CD14-positive monocyte (primary cell): Measurements from ENCODE around the gene TMED1. TPM values are rescaled to one million over a fixed set of nuclear protein-coding genes. Genes with fewer than 3 reads are reported as not detected.

Experiments
- DNase-seq, 3 donors: peaks; one replicate each; pipeline ENCODE4 v3.0.0-alpha.2; 2011 to 2022
- H2AFZ ChIP-seq: 2 replicates; pipeline ENCODE4 v1.6.0; 2012; ENCODE audit warnings: mild to moderate bottlenecking, low read depth, low read length, inconsistent platforms; ENCODE audit not compliant: insufficient read depth, poor library complexity, severe bottlenecking
- H3K27ac ChIP-seq, 2 donors: 1 replicate in 1 of 2; 2 replicates in 1 of 2; pipeline ENCODE4 v1.5.1; 2012 to 2013; ENCODE audit warnings: low read length in 2 of 2, control low read depth in 1 of 2, inconsistent platforms in 1 of 2, low read depth in 1 of 2, mild to moderate bottlenecking in 1 of 2
- H3K27me3 ChIP-seq, 2 donors: one replicate each; pipeline versions ENCODE4 v1.6.0 to v1.6.1; 2011 to 2013; ENCODE audit warnings: low read length in 2 of 2; ENCODE audit not compliant: control insufficient read depth in 2 of 2, insufficient read depth in 2 of 2
- H3K36me3 ChIP-seq, 2 donors: replicated peaks in 1 of 2; 1 replicate in 1 of 2; 2 replicates in 1 of 2; pipeline versions ENCODE4 v1.5.1 to v1.6.1; 2012 to 2013; ENCODE audit warnings: low read length in 2 of 2, control low read depth in 1 of 2, inconsistent platforms in 1 of 2, mild to moderate bottlenecking in 1 of 2; ENCODE audit not compliant: insufficient read depth in 2 of 2, control insufficient read depth in 1 of 2
- H3K4me1 ChIP-seq, 2 donors: 1 replicate in 1 of 2; 2 replicates in 1 of 2; pipeline versions ENCODE4 v1.5.1 to v1.6.1; 2012 to 2013; ENCODE audit warnings: low read length in 2 of 2, control low read depth in 1 of 2, inconsistent platforms in 1 of 2, mild to moderate bottlenecking in 1 of 2, moderate library complexity in 1 of 2; ENCODE audit not compliant: insufficient read depth in 2 of 2, control insufficient read depth in 1 of 2
- H3K4me2 ChIP-seq: replicated peaks from 2 replicates; pipeline ENCODE3; 2012; ENCODE audit warnings: low read length, moderate library complexity, mild to moderate bottlenecking; ENCODE audit not compliant: poor library complexity, severe bottlenecking; ENCODE audit errors: extremely low read depth
- H3K4me3 ChIP-seq, 3 experiments: fragments of 200-600 bp in 1 of 3; sonication (generic) in 1 of 3; replicated peaks in 1 of 3; 1 replicate in 2 of 3; 2 replicates in 1 of 3; pipeline ENCODE4 v1.5.1; 2011 to 2013; ENCODE audit warnings: low read length in 3 of 3, mild to moderate bottlenecking in 3 of 3, control low read depth in 2 of 3, low read depth in 2 of 3, inconsistent platforms in 1 of 3, moderate library complexity in 1 of 3
- H3K79me2 ChIP-seq: 2 replicates; pipeline ENCODE4 v1.6.0; 2012; ENCODE audit warnings: mild to moderate bottlenecking, control low read depth, inconsistent platforms, low read length, moderate library complexity; ENCODE audit not compliant: insufficient read depth
- H3K9ac ChIP-seq: 2 replicates; pipeline ENCODE4 v1.6.0; 2017; ENCODE audit warnings: low read length, mild to moderate bottlenecking; ENCODE audit not compliant: insufficient read depth, poor library complexity, severe bottlenecking
- H3K9me3 ChIP-seq, 2 donors: replicated peaks in 1 of 2; 1 replicate in 1 of 2; 2 replicates in 1 of 2; pipeline versions ENCODE4 v1.5.1 to v1.6.1; 2012 to 2013; ENCODE audit warnings: low read length in 2 of 2, control low read depth in 1 of 2; ENCODE audit not compliant: control insufficient read depth in 1 of 2, insufficient read depth in 1 of 2
- H4K20me1 ChIP-seq: 2 replicates; pipeline ENCODE4 v1.6.0; 2012; ENCODE audit warnings: mild to moderate bottlenecking, low read length, control low read depth, moderate library complexity; ENCODE audit not compliant: insufficient read depth
- H3K27ac Mint-ChIP-seq, 7 donors: one replicate each; pipeline ENCODE4 v1.8.0; 2020; ENCODE audit warnings: mild to moderate bottlenecking in 7 of 7, mixed read lengths in 7 of 7, moderate library complexity in 6 of 7, inconsistent platforms in 2 of 7
- H3K27me3 Mint-ChIP-seq, 3 donors: one replicate each; pipeline ENCODE4 v1.8.0; 2021 to 2022; ENCODE audit warnings: low read depth in 3 of 3, mild to moderate bottlenecking in 3 of 3, mixed read lengths in 3 of 3, moderate library complexity in 3 of 3, inconsistent platforms in 1 of 3
- H3K36me3 Mint-ChIP-seq, 2 donors: one replicate each; pipeline ENCODE4 v1.8.0; 2020; ENCODE audit warnings: mixed read lengths in 2 of 2, inconsistent platforms in 1 of 2, mild to moderate bottlenecking in 1 of 2
- H3K4me1 Mint-ChIP-seq: one replicate; pipeline ENCODE4 v1.8.0; 2020; ENCODE audit warnings: mild to moderate bottlenecking, mixed read lengths
- H3K4me3 Mint-ChIP-seq, 2 donors: one replicate each; pipeline ENCODE4 v1.8.0; 2020; ENCODE audit warnings: mild to moderate bottlenecking in 2 of 2, mixed read lengths in 2 of 2, moderate library complexity in 1 of 2
- H3K9me3 Mint-ChIP-seq, 7 donors: one replicate each; pipeline ENCODE4 v1.8.0; 2020 to 2022; ENCODE audit warnings: mixed read lengths in 7 of 7, mild to moderate bottlenecking in 6 of 7, moderate library complexity in 6 of 7, inconsistent platforms in 2 of 7
- CTCF ChIP-seq: fragments of 200-600 bp; IDR thresholded peaks from one replicate; pipeline ENCODE4 v1.8.0; 2022; ENCODE audit warnings: antibody characterized with exemption, mild to moderate bottlenecking
- WGBS: methylation state at CpG from one replicate; pipeline ENCODE4 v1.1.5; 2013; ENCODE audit warnings: missing lambda C conversion rate; ENCODE audit not compliant: insufficient coverage; 5-methylcytosine and 5-hydroxymethylcytosine counted together
- intact Hi-C, 2 donors: fragments of 100-400 bp; cut with micrococcal nuclease; formaldehyde crosslinking; loops; one replicate each; pipeline versions ENCODE4 v1.15.0 to v1.15.1; 2023
- polyA plus RNA-seq, 3 donors: library from polyadenylated mRNA; depleted of rRNA in 1 of 3; unstranded in 2 of 3; stranded (reverse) in 1 of 3; fragments of 300-500 nt in 2 of 3; fragments of >200 nt in 1 of 3; fragmentation: Illumina TruSeq in 2 of 3; gene quantifications; 1 replicate in 2 of 3; 2 replicates in 1 of 3; pipeline ENCODE4 v1.2.3, GENCODE V29; 2012 to 2021

Gene TMED1
- polyA plus RNA-seq, 3 donors = 23.2 to 56.7 (median 51.3) TPM

GRCh38 chr19:10864538-10864899 lies 28.5 kb upstream of the TMED1 start:
- H3K4me1 Mint-ChIP-seq = peaks cover 53% of the 10 kb centered on the region
- H3K4me3 Mint-ChIP-seq = no peak overlapping the region
- Histone ChIP-seq H3K9me3 (no peaks in the 10 kb centered on the region), H3K4me2 (no peak overlapping the region), H4K20me1 (peaks cover 17% of the 10 kb centered on the region), H2AFZ (no peak overlapping the region), H3K36me3 (peaks cover 26 to 28% of the 10 kb centered on the region in 2 donors), H3K27me3 (no peaks in the 10 kb centered on the region), H3K4me3 (no peak overlapping the region), H3K27ac (peak overlapping the region; percentile 15 to 79), H3K9ac (no peak overlapping the region), H3K4me1 (peaks cover 43 to 81% of the 10 kb centered on the region in 2 donors), H3K79me2 (peaks cover 16% of the 10 kb centered on the region)
- WGBS = 33% methylated on average over 5 of the region's 6 CpGs
- H3K9me3 Mint-ChIP-seq = peaks cover 0 to 3% (median 0%) of the 10 kb centered on the region in 7 donors
- intact Hi-C loops = loop anchor here (2.0 to 5.0 kb wide), 2 partner anchors 147 to 148 kb away; partner anchors contain the start of gene DNM2 (in 1 of the 2)
- peaks cover 0 to 2% (median 0%) of the 10 kb centered on the region in 3 donors for H3K27me3 Mint-ChIP-seq
- peaks cover 38 to 56% of the 10 kb centered on the region in 2 donors for H3K36me3 Mint-ChIP-seq
- peak; percentile 93 for TF ChIP-seq CTCF
- H3K27ac Mint-ChIP-seq = peak overlapping the region; percentile 47 to 91 (median 85)
- peak; percentile 65 to 75 (median 74) for DNase-seq

- H3K9me3 ChIP-seq = no peaks in the 10 kb centered on the region
- peaks cover 22% of the 10 kb centered on the region for H3K79me2 ChIP-seq
- peak; percentile 60 to 71 (median 65) for DNase-seq
- Mint-ChIP-seq H3K9me3 (peaks cover 0 to 3% (median 0%) of the 10 kb centered on the region in 7 donors), H3K27me3 (peaks cover 0 to 5% (median 2%) of the 10 kb centered on the region in 3 donors), H3K36me3 (peaks cover 38 to 57% of the 10 kb centered on the region in 2 donors), H3K4me1 (peaks cover 53% of the 10 kb centered on the region), H3K27ac (peak overlapping the region; percentile 74 to 94 (median 88)), H3K4me3 (no peak overlapping the region)
- H3K27ac ChIP-seq = peak overlapping the region in 1 of 2 donors; percentile 79
- intact Hi-C loops = loop anchor here in 1 of 2 donors (5.0 kb wide), 1 partner anchor 146 kb away; the partner anchor contains the start of gene DNM2
- WGBS = 84% methylated on average over 17 of the region's 18 CpGs
- peaks cover 24 to 28% of the 10 kb centered on the region in 2 donors for H3K36me3 ChIP-seq
- no peak overlapping the region for H3K9ac ChIP-seq
- no peaks in the 10 kb centered on the region for H3K27me3 ChIP-seq
- peaks cover 14% of the 10 kb centered on the region for H4K20me1 ChIP-seq
- H3K4me2 ChIP-seq = no peak overlapping the region
- H3K4me3 ChIP-seq = no peak overlapping the region
- H3K4me1 ChIP-seq = peaks cover 37 to 73% of the 10 kb centered on the region in 2 donors
- TF ChIP-seq CTCF = no peak
- no peak overlapping the region for H2AFZ ChIP-seq
Measured at GRCh38 chr19:10863107-10863717, 27.2 kb upstream of the TMED1 start.
